A673 (cell line): ENCODE measurements around the gene SPAG9. TPM values are rescaled to one million over a fixed set of nuclear protein-coding genes. Genes with fewer than 3 reads are reported as not detected.

Experiments used
- BruUV-seq: library from RNA; stranded (reverse); fragments of 400-500 nt; replicated peaks from 2 replicates; lab custom pipeline; 2021; lab: Mats Ljungman, UMichigan
- CTCF ChIA-PET: fragments of 300-600 bp; sonication (Branson Sonifier 250); formaldehyde crosslinking; loops from one replicate; lab custom pipeline; 2022; ENCODE audit warnings: antibody characterized with exemption; lab: Charles Lee
- POLR2A ChIA-PET: fragments of 300-600 bp; sonication (Branson Sonifier 250); formaldehyde crosslinking; loops from one replicate; lab custom pipeline; 2022; ENCODE audit warnings: antibody characterized with exemption; ENCODE audit not compliant: low non-redundant PET; lab: Charles Lee
- DNase-seq: peaks from one replicate; pipeline ENCODE4 v3.0.0-alpha.2; 2015; ENCODE audit warnings: low spot score
- H3K27ac ChIP-seq: fragments of 200-600 bp; sonication (generic); 2 replicates; pipeline ENCODE4 v1.5.1; 2016; ENCODE audit warnings: mixed run types, low read depth, mild to moderate bottlenecking, mixed read lengths, antibody characterized with exemption, low read length; ENCODE audit not compliant: poor library complexity, severe bottlenecking
- H3K27me3 ChIP-seq: fragments of 200-600 bp; sonication (generic); replicated peaks from 2 replicates; pipeline ENCODE4 v1.6.1; 2017; ENCODE audit warnings: mixed run types, low read depth, mild to moderate bottlenecking, mixed read lengths, antibody characterized with exemption, low read length; ENCODE audit not compliant: insufficient read depth, poor library complexity
- H3K36me3 ChIP-seq: fragments of 200-600 bp; sonication (generic); 2 replicates; pipeline ENCODE4 v1.6.1; 2016; ENCODE audit warnings: mixed run types, mild to moderate bottlenecking, mixed read lengths, antibody characterized with exemption, low read length; ENCODE audit not compliant: insufficient read depth, poor library complexity, severe bottlenecking
- H3K4me1 ChIP-seq: fragments of 200-600 bp; sonication (generic); 2 replicates; pipeline ENCODE4 v1.6.1; 2017; ENCODE audit warnings: mixed run types, mild to moderate bottlenecking, mixed read lengths, antibody characterized with exemption, low read length; ENCODE audit not compliant: insufficient read depth, poor library complexity, severe bottlenecking
- H3K4me3 ChIP-seq: fragments of 200-600 bp; sonication (generic); 2 replicates; pipeline ENCODE4 v1.5.1; 2016; ENCODE audit warnings: low read depth, mixed run types, mild to moderate bottlenecking, mixed read lengths, low read length; ENCODE audit not compliant: poor library complexity, severe bottlenecking
- H3K9me3 ChIP-seq: fragments of 200-600 bp; sonication (generic); 2 replicates; pipeline ENCODE4 v1.6.1; 2016; ENCODE audit warnings: mixed run types, low read depth, mild to moderate bottlenecking, mixed read lengths, antibody characterized with exemption, low read length; ENCODE audit not compliant: poor library complexity, severe bottlenecking
- CTCF ChIP-seq: fragments of 300-800, 200-600 bp; sonication (generic); conservative IDR thresholded peaks from 2 replicates; pipeline ENCODE4 v1.5.1; 2017; ENCODE audit warnings: low read depth, mild to moderate bottlenecking, antibody characterized with exemption, low read length, moderate library complexity, mixed read lengths
- EZH2 ChIP-seq: fragments of 200-600 bp; sonication (generic); IDR thresholded peaks from 2 replicates; pipeline ENCODE4 v1.6.1; 2017; ENCODE audit warnings: borderline replicate concordance, low read depth, mild to moderate bottlenecking, mixed read lengths, antibody characterized with exemption, low read length; ENCODE audit not compliant: poor library complexity, severe bottlenecking
- intact Hi-C: fragments of 100-400 bp; cut with micrococcal nuclease; formaldehyde crosslinking; loops from one replicate; pipeline ENCODE4 v1.10.0; 2022; ENCODE audit not compliant: unreplicated experiment
- total RNA-seq: library from RNA; stranded (reverse); gene quantifications from 2 replicates; pipeline ENCODE4 v1.2.3, GENCODE V29; 2021

Gene SPAG9
- total RNA-seq, 1 experiment from 2014 or later, result 82.0 TPM

- Histone ChIP-seq H3K4me3 (no peak overlapping the region), H3K4me1 (peaks cover 2% of the 10 kb centered on the region), H3K27ac (no peak overlapping the region), H3K27me3 (no peaks in the 10 kb centered on the region), H3K36me3 (no peaks in the 10 kb centered on the region), H3K9me3 (no peaks in the 10 kb centered on the region)
- intact Hi-C loops, result no loop called here
- TF ChIP-seq EZH2 (no peak), CTCF (no peak)
- ChIA-PET POLR2A (interaction anchor here (0.6 kb wide), 1 partner anchor 53 kb away, joined by 3 read pairs; no protein-coding TSS in a partner anchor), CTCF (no interaction called here)
- BruUV-seq, result no TSS peak
- DNase-seq, result no peak
These were observed 195.9 kb downstream of the SPAG9 start for GRCh38 chr17:50924800-50925199.

GRCh38 chr17:50924300-50924699 is 196.4 kb downstream of the SPAG9 start:
- POLR2A ChIA-PET, result no interaction called here
- TF ChIP-seq CTCF, result no peak
- TF ChIP-seq EZH2, result no peak

GRCh38 chr17:50923611-50924010 is 197.1 kb downstream of the SPAG9 start:
- POLR2A ChIA-PET, result no interaction called here
- no peak overlapping the region for H3K27ac ChIP-seq
- no peak overlapping the region for H3K4me3 ChIP-seq
- intact Hi-C loops, result no loop called here
- no peak for TF ChIP-seq CTCF
- TF ChIP-seq EZH2, result no peak
- no peaks in the 10 kb centered on the region for H3K36me3 ChIP-seq
- peaks cover 6% of the 10 kb centered on the region for H3K4me1 ChIP-seq
- CTCF ChIA-PET, result no interaction called here
- no peaks in the 10 kb centered on the region for H3K9me3 ChIP-seq
- BruUV-seq, result no TSS peak
- no peaks in the 10 kb centered on the region for H3K27me3 ChIP-seq
- no peak for DNase-seq

More at GRCh38 chr17:50924300-50924699, 196.4 kb downstream of the SPAG9 start:
- intact Hi-C loops, result no loop called here
- no peaks in the 10 kb centered on the region for H3K9me3 ChIP-seq
- no peak overlapping the region for H3K27ac ChIP-seq
- peaks cover 6% of the 10 kb centered on the region for H3K4me1 ChIP-seq
- BruUV-seq, result no TSS peak
- no peaks in the 10 kb centered on the region for H3K36me3 ChIP-seq
- H3K4me3 ChIP-seq, result no peak overlapping the region
- CTCF ChIA-PET, result no interaction called here
- no peaks in the 10 kb centered on the region for H3K27me3 ChIP-seq
- DNase-seq, result no peak
